Measurements from ENCODE around the gene PTBP2.

The PTBP2 gene, protein sequence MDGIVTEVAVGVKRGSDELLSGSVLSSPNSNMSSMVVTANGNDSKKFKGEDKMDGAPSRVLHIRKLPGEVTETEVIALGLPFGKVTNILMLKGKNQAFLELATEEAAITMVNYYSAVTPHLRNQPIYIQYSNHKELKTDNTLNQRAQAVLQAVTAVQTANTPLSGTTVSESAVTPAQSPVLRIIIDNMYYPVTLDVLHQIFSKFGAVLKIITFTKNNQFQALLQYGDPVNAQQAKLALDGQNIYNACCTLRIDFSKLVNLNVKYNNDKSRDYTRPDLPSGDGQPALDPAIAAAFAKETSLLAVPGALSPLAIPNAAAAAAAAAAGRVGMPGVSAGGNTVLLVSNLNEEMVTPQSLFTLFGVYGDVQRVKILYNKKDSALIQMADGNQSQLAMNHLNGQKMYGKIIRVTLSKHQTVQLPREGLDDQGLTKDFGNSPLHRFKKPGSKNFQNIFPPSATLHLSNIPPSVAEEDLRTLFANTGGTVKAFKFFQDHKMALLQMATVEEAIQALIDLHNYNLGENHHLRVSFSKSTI

DNA sequence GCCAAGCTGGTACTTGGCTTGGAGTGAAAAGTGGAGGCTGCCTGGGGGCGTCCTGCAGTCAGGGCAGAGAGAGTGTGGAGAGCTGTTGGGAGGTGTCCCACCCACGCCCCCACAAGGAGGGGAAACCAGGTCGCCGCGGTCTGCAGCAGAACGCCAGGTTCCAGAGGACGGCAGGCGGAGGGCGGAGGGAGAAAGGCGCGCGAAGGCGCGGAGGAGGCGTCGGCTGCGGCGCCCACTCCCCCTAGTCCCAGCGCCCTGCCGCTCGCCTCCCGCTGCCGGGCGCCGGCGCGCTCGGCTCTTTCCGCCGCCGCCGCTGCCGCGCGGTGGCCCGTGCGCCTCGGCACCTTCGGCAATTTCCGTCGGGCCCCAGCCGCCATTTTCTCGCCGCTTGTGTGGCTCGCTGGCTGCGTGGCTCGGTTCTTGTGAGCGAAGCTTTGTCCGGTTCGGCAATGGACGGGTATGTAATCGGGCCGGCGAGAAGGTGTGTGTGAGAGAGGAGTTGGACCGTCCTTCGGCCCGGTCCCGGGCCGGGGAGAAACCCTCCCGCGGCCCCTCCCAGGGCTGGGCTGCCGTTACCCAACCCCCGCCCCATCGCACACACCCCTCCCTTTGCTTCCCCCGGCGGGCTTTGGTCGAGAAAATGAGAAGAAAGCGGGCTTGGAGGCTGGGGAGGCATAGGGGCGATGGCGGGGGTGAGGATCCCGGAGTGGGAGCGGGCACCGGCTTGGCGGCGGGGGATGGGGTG, at the start of gene PTBP2:
TSS of gene PTBP2 (plus strand) at position 369 of the 745 bp plus-strand sequence. CDS start at position 450, 81 bp downstream.
- peak; percentile 76 for DNase-seq

- no peak for DNase-seq
These were observed 46.7 kb upstream of the PTBP2 start for GRCh38 chr1:96674915-96675314.

GRCh38 chr1:96682056-96682455, 39.5 kb upstream of the PTBP2 start:
- DNase-seq: no peak

DNA sequence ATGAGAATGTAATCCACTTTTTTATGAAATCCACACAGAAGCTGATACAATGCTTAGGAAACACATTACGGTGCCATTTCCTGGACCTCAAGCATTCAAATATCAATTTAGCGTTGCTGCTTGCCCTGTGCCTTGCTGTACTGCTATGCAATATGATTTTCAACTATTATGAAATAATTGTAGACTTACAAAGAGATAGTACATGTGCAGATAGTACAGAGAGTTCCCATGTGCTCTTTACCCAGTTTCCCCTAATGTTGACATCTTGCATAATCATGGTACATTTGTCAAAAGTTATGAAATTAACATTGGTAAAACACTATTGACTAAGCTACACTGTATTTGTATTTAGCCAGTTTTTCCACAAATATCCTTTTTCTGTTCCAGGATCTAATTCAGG, 37.7 kb upstream of the PTBP2 start:
- DNase-seq: no peak

DNA sequence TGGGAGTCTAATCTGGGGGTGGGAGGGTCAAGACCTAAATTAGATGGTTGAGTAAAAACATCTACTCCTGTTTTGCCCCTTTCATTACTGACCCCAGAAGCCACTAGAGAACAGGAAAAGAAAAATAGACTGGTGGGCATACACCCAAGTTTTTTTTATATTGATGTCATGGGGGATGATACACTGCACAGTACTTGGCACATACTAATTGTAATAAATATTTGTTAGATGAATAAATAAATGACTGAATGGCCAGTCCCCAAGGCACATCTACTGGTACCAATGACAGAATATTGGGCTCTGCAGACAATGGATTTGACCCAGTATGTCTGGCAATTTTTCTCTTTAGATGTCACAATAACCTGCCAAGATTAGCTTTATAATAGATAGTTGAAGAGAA, 36.8 kb upstream of the PTBP2 start:
- DNase-seq: no peak

- DNase-seq: no peak
These were observed 32.8 kb upstream of the PTBP2 start for GRCh38 chr1:96688767-96689166.

- no peak for DNase-seq
These were observed 25.6 kb upstream of the PTBP2 start for GRCh38 chr1:96695954-96696353.

DNA sequence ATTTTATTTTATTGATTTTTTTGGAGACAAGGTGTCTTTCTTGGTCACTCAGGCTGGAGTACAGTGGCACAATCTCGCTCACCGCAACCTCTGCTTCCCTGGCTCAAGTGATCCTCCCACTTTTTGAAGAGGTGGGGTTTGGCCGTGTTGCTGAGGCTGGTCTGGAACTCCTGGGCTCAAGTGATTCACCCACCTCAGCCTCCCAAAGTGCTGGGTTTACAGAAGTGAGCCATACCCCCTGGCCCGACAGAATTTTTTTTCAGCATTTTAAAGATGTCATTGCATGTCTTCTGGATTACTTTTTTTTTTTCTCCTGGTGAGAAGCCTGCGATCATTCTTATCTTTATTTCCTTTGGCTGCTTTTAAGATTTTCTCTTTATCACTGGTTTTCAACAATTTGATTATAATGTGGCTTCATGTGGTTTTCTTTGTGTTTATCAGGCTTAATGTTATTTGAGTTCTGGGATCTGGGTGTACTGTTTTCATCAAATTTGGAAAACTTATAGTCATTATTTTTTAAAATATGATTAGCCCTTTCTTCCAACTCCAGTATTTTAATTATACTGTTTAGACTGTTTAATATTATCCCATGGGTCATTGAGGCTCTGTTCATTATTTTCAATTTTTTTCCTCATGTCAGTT, 23.1 kb upstream of the PTBP2 start:
- DNase-seq: no peak

DNA sequence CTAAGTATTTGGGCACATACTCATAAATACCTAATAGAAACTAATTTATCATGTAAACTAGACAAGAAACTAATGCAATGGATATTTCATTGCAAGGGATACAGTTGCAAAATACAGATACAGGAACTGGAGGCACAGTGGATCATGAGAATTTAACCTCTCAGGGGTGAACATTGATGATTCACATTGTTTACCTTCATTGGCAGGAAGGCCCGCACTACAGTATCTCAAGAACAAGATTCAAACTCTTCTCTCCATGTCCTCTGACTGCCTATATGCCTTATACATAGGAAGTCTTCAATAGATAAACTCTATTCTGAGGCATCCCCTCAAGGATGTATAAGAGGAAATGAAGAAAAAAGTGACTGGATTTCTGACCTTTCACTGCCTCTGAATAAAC, 18.4 kb upstream of the PTBP2 start:
- no peak for DNase-seq

DNA sequence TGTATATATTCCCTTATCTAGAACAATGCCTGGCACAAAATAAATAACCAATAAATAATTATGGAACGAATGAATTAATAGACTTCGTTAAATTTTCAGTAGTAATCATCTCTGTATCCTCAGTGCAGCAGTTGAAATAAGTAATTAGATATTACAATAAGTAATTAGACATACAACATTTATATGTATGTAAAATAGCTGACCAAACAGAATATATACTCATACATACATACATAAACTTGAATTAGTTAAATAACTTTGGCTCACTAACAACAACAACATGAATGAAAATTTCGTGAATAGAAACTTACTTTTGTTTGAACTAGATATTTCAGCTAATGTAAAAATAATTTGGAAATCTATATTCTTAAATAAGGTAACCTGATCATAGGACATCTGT, 14.6 kb upstream of the PTBP2 start:
- DNase-seq: no peak

DNA sequence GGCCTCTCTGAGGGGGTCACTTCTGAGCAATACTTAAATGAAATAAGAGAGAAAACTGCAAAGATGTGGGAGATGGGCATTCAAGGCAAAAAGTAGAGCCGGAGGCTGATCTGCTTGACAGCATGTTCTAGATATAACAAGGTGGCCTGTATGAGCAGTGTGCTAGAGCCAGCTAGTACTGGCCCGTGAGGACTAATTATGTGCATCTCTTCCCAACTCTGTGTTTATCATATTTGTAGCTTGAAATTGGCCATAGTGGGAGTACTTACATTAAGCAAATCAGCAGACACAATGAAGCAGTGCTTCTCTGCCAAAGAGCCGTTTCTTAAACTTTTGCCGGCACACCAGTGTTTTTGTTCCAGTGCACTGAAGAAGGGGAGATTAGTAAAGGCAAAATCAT, 13.1 kb upstream of the PTBP2 start:
- DNase-seq: no peak

DNA sequence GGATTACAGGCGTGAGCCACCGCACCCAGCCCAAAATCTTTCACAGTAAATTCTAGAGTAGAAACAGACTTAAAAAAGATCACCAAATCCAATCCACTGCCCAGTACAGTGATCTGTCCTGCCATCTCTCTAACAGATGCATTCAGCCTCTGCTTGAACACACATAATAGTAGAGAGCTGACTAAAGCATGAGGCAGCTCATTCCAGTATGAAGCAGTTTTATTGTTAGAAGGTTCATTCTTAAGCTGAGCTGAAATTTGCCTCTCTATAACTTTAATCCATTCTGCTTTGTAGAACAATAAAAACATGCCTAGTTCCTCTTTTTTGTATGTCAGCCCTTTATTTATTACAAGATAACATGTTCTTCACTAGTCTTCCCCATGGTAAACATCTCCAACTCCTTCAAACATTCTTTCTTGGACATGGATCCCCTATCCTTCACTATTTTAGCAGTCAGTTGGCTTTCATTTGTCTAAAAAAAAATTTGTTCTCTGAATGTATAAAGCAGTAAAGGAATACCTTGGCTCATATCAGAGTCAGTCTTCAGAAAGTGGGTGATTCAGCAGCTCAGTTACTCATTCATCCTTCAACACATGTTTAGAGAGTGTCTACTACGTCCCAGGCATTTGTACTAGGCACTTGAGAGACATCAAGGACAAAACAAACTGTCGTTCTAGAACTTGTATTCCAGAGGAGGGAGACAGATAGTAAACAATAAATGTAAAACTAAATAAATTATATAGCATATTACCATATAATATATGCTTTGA, 10.7 kb upstream of the PTBP2 start:
- no peak for DNase-seq

GRCh38 chr1:96713649-96714048, 7.9 kb upstream of the PTBP2 start:
- DNase-seq: no peak

GRCh38 chr1:96714881-96715280, 6.7 kb upstream of the PTBP2 start:
- no peak for DNase-seq

- DNase-seq: no peak
These were observed 6.1 kb upstream of the PTBP2 start for GRCh38 chr1:96715482-96715881.

DNA sequence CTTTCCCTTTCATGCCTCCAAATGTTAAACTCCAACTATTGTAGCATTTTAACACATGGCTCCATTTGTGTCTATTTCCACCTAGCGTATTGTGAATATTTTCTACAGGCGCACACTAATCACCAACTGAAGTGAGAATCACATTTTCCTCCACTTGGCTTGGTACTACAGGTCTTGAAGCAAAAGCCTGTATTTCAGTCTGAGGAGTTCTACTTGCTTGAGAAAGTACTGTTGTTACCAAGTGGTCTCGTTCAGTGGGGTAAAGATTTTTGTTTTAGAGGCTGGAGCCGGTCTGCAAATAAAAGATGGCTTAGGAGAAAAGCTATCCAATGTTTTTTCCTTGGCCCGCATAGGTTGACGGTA, 550 bp upstream of the PTBP2 start:
- no peak for DNase-seq

DNA sequence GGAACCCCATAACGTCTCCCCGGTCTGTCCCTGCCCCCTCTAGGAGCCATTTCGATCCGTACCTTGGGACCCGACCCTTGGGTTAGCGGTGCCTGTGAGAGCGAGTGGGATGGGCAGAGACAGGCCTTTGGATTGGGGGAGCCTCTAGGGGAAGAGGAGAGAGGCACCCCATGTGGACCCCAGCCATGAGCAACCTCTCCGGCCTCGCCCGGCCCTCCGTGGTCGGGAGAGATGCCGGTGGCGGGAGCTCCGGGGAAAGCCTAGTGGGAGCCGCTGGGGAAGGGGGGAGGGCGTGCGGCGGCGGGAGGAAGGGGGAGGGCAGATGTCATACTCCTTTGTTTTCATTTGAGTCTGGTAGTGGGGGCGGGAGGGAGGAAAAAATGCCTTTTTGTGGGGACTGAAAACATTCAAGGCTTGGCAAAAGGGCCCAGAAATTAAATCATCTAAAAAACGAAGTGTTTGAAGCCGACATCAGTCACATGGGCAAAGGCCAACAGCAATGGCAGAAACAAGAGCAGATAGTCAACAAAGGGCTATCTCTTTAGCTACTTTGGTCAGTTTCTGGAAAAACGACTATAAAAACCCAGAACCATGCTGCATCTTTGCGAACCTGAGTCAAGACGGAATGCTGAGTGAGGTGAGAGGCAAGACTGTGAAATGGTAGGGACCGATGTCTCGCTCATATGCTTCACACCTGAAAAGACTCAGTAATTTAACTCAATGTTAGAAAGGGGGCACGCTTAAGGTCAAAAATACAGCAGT, 758 bp downstream of the PTBP2 start:
- DNase-seq: peak; percentile 19

DNA sequence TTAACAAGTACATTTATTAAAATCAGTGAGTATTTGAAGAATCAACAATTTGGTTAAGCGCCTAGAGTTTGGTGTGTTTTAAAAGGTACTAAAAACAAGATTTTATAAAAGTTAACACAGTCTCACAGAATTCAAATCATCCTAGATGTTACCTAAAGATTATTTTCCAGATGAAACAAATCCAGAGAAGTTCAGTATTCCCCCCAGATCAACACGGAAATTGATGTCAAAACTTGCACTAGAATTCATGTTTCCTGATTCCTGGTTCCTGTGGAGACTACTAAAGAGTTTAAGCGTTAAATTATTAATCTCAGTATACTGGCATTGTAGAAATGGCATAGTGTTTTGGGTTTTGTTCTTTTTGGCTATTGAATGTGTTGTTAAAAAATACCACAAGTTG, 1.4 kb downstream of the PTBP2 start:
- DNase-seq: no peak

DNA sequence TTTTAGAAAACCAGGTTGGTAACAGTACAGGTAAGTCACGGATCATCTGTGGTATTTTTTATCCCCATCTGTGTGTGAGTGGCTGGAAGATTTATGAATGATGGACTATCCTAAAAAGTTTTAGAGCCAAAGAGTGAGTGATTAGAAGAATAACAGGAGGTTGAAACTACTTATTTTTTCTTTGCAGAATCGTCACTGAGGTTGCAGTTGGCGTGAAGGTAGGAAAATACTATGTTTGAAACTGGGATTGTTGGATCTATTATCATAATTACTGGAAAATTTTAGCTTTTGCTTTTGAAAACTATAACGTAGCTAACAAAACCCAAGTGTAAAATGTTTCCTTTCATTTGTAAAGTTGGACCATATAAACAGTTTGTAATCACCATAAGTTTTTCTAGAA, 1.8 kb downstream of the PTBP2 start:
- DNase-seq: no peak

DNA sequence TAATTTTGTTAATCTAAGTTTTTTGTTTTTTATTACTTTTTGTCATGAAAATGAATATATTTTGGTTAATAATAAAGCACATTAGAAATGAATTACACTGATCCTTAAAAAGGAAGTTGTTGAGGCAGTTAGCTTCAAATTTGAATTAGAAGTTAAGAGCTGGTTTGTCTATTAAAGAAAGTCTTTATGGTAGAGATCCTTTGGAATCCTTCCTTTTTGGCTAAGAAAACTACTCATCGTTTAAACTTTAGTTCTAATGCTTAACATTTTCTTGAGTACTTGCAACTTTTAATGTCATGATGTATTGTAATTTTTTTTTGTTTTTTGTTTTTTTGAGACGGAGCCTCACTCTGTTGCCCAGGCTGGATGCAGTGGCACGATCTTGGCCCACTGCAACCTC, 2.4 kb downstream of the PTBP2 start:
- DNase-seq: no peak

GRCh38 chr1:96727860-96728259, 6.3 kb downstream of the PTBP2 start:
- DNase-seq: no peak

Measured in NCI-H526 treated with DMSO at 0.1 percent for 48 hours (cell line).